SJSA1 (cell line): ENCODE measurements around the gene SPEM1. TPM values are rescaled to one million over a fixed set of nuclear protein-coding genes. Genes with fewer than 3 reads are reported as not detected.

Experiments used
- DNase-seq, 2 experiments: peaks; one replicate each; pipeline ENCODE4 v3.0.0-alpha.2; 2015 to 2020; ENCODE audit warnings: low spot score in 2 of 2, low read depth in 1 of 2
- H3K27ac ChIP-seq: fragments of 250-450 bp; sonication (Bioruptor Pico); 2 replicates; pipeline ENCODE4 v1.5.1; 2020; ENCODE audit warnings: mild to moderate bottlenecking, moderate library complexity
- H3K27me3 ChIP-seq: fragments of 250-450 bp; sonication (Bioruptor Pico); replicated peaks from 2 replicates; pipeline ENCODE4 v1.5.1; 2020; ENCODE audit warnings: mild to moderate bottlenecking, moderate library complexity
- H3K36me3 ChIP-seq: fragments of 250-450 bp; sonication (Bioruptor Pico); 2 replicates; pipeline ENCODE4 v1.5.1; 2020; ENCODE audit warnings: mild to moderate bottlenecking
- H3K4me1 ChIP-seq: fragments of 250-450 bp; sonication (Bioruptor Pico); replicated peaks from 2 replicates; pipeline ENCODE4 v1.6.1; 2021; ENCODE audit warnings: mild to moderate bottlenecking
- H3K4me3 ChIP-seq: fragments of 250-450 bp; sonication (Bioruptor Pico); 2 replicates; pipeline ENCODE4 v1.5.1; 2020; ENCODE audit warnings: mild to moderate bottlenecking
- H3K9me3 ChIP-seq: fragments of 250-450 bp; sonication (Bioruptor Pico); replicated peaks from 2 replicates; pipeline ENCODE4 v1.5.1; 2020; ENCODE audit warnings: mild to moderate bottlenecking
- total RNA-seq: library from RNA; depleted of rRNA; stranded (reverse); fragments of >200 nt; shearing (Covaris generic); gene quantifications from 2 replicates; pipeline ENCODE4 v1.2.3, GENCODE V29; 2014

The SPEM1 gene
- total RNA-seq, 1 experiment from 2014 or later: not detected

DNA sequence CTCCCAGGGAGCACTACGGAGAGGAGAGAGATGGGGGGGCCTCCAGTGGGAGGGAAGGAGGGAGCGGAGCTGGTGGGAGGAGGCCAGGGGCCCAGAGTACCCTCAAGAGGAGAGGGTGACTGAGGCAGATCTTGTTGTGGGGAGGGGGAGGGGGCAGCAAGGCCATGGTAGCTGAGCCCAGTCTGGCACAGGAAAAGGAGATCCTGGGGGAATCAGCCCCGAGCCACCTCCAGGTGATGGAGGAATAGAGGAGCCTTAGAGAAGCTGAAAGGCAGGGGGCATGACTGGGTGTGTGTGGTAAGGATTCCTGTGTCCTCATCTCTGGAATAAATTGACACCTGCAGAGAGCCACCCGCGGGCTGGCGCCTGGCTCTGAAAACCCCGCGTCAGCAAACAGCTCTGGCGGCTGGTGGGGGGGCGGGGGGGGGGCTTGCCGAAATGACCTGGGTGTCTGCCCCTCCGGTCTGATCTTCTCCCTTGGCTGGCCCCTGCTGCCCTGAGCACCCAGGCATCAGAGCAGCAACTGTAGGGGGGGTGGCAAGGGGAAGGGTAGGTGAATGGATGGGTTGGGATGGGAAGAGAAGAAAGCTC is 13.8 kb upstream of the SPEM1 start:
- H3K9me3 ChIP-seq: no peaks in the 10 kb centered on the region
- DNase-seq: no peak
- H3K4me3 ChIP-seq: no peak overlapping the region
- peaks cover 17% of the 10 kb centered on the region for H3K4me1 ChIP-seq
- no peak overlapping the region for H3K27ac ChIP-seq
- no peaks in the 10 kb centered on the region for H3K27me3 ChIP-seq
- H3K36me3 ChIP-seq: no peaks in the 10 kb centered on the region

DNA sequence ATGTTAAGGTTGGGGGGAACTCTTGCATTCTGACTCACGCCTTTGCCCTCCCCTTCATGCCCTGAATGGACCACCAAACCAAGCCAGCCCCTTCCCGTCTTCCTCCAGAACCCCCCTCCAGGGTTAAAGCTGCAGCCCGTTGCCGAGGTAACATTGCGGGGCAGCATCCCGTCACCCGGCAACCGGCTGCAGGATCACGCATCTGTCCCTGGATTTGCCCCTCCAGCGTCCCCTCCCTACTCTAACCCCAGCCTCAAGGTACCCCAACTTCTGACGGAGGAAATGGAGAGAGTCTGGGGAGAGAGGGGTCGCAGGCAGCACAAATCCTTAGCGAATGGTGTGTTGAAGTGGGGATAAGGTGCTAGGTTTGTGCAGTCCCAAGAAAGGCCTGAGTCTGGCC is 13.0 kb upstream of the SPEM1 start:
- Histone ChIP-seq H3K9me3 (no peaks in the 10 kb centered on the region), H3K36me3 (no peaks in the 10 kb centered on the region), H3K27me3 (no peaks in the 10 kb centered on the region), H3K4me1 (peaks cover 17% of the 10 kb centered on the region), H3K27ac (no peak overlapping the region), H3K4me3 (no peak overlapping the region)
- DNase-seq: no peak

DNA sequence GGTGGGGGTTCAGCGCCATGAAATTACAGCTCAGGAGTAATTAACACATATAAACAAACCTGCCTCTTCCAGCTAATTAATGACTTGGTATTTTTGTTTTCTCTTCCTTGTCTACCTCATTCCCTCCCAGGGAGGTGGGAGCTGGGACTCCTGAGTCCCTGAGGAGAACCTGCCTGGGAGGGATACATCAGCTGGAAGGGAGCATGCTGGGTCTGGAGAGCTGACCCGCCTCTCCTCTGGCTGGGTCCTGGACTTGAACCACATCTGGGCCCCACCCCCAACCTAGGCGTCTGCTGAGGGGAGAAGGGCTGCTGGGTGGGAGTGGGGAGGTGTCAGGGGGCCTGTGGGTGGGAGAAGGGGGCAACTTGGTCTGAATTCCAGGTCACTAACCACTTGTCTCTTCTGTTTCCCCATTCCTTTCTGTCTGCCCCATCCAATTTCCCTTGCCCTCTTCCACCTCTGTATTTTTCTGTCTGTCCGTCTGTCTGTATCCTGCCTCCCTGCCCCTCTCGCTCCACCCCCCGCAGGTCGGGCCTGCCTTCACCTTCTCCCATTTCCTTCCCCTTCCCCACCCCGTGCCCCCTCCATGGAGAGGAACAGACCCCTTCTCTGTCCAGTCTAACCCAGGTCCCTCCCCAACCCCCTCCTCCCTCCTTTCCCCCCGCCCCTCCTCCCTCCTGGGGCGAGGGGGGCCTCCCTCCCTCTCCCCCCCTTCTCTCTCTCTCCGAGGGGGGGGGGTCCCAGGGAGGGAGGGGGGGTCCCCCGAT is 12.5 kb upstream of the SPEM1 start, which contains the start of gene NLGN2:
TSS of gene NLGN2 (plus strand) at position 361 of the 767 bp plus-strand sequence. CDS start 411 bp downstream, outside the sequence.
- H3K27ac ChIP-seq: no peak within 1 kb of the TSS
- DNase-seq: no peak
- H3K36me3 ChIP-seq: no peaks in the 10 kb centered on the region
- no peak within 1 kb of the TSS for H3K4me3 ChIP-seq
- H3K27me3 ChIP-seq: no peaks in the 10 kb centered on the region
- H3K9me3 ChIP-seq: no peaks in the 10 kb centered on the region
- peaks cover 17% of the 10 kb centered on the region for H3K4me1 ChIP-seq

DNA sequence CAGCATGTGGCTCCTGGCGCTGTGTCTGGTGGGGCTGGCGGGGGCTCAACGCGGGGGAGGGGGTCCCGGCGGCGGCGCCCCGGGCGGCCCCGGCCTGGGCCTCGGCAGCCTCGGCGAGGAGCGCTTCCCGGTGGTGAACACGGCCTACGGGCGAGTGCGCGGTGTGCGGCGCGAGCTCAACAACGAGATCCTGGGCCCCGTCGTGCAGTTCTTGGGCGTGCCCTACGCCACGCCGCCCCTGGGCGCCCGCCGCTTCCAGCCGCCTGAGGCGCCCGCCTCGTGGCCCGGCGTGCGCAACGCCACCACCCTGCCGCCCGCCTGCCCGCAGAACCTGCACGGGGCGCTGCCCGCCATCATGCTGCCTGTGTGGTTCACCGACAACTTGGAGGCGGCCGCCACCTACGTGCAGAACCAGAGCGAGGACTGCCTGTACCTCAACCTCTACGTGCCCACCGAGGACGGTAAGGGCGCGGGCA is 11.8 kb upstream of the SPEM1 start:
- H3K36me3 ChIP-seq: no peaks in the 10 kb centered on the region
- H3K27ac ChIP-seq: no peak overlapping the region
- H3K9me3 ChIP-seq: no peaks in the 10 kb centered on the region
- H3K4me1 ChIP-seq: peaks cover 10% of the 10 kb centered on the region
- H3K4me3 ChIP-seq: no peak overlapping the region
- DNase-seq: no peak
- H3K27me3 ChIP-seq: no peaks in the 10 kb centered on the region

DNA sequence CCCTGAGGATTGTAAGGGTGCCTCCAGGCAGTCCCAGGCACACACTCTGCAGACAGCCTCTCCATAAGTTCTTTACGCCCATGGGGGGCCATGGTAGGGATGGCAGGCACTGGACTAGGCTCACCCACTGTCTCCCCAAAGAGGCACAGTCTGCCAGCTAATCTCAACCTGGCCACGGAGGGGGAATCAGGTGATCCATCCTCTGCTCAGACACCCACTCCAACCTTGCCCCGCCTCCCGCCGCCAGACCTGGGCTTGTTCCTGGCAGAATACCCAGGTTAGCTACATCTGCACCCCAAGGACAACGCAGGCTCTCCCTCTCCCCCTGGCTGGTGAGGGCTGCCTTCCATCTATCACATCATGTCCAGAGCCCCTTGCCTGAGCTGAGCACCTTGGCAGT is 11.3 kb upstream of the SPEM1 start:
- Histone ChIP-seq H3K36me3 (no peaks in the 10 kb centered on the region), H3K9me3 (no peaks in the 10 kb centered on the region), H3K4me3 (no peak overlapping the region), H3K4me1 (peaks cover 10% of the 10 kb centered on the region), H3K27me3 (no peaks in the 10 kb centered on the region), H3K27ac (no peak overlapping the region)
- no peak for DNase-seq

DNA sequence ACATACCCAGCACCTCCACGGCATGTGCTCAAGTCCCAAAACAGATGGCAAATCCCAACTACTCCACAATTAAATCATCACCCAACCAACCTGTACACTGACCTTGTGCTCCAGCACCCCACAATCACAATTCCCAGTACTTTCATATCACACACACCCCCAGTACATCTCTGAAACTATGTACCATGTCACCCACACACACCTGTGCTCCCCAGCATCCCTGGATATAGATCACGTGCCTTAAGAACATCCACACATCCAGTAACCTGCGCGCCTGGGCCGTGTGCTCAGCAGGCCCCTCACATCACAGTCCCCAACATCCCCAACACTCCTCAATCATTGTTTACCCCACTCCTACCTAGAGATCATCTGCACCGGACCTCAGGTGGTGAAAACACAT is 10.4 kb upstream of the SPEM1 start:
- H3K9me3 ChIP-seq: no peaks in the 10 kb centered on the region
- H3K4me3 ChIP-seq: no peak overlapping the region
- no peak overlapping the region for H3K27ac ChIP-seq
- no peaks in the 10 kb centered on the region for H3K27me3 ChIP-seq
- H3K4me1 ChIP-seq: peaks cover 10% of the 10 kb centered on the region
- DNase-seq: no peak
- no peaks in the 10 kb centered on the region for H3K36me3 ChIP-seq

DNA sequence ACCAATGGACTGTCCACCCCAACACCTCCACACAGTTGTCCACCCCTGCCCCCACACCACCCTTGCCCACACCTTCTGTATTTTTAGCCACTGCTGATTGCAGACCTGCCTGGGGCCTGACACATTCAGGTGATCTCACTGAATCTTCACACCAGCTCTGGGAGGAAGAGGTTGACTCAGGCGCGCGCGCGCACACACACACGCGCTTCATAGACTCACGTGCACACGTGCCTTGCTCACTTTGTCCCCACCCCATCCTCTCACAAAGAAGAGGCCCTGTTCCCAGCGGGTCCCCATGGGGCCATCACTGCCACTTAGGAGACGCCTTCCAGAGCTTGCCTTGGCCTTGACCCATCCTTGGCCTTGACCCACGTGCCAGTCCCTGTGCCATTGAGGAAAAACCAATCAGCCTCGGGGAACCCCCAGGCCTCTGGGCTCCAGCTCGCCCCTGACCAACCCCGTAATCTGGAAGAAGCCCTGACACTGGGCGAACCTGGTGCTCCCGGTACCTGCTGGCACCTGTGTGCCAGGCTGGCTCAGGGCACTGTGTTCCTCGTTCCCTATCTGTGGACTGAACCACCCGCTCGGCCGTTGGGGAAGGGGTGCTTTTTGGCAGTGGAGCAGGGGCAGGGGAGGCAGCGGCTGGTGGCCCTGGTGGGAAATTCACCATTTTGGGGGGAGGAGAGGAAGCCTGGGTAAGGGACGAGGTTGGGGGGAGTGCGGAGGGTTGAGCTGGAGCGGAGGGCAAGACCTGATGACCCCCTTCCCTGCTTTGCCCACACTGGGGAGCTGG is 9.3 kb upstream of the SPEM1 start:
- Histone ChIP-seq H3K4me3 (no peak overlapping the region), H3K4me1 (peaks cover under 1% of the 10 kb centered on the region), H3K9me3 (no peaks in the 10 kb centered on the region)

DNA sequence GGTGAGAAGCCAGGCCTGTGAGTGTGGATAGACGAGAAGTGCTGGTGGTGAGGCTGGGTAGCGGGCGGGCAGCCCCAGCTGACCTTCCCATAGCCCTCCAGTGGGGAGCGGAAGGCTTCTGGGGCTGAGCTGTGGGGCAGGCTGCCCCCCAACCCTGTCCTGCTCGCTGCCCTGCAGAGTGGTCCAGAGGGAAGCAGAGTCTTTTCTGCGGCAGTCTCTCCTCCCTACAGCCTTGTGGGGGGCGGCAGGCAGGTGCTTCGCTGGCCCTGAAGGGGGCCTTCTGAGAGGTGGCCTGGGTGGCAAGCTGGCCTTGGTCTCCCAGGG is 8.7 kb upstream of the SPEM1 start:
- no peak for DNase-seq
- Histone ChIP-seq H3K9me3 (no peaks in the 10 kb centered on the region), H3K36me3 (no peaks in the 10 kb centered on the region), H3K27ac (no peak overlapping the region), H3K4me1 (no peaks in the 10 kb centered on the region), H3K27me3 (no peaks in the 10 kb centered on the region), H3K4me3 (no peak overlapping the region)

More for the DNA sequence above, 9.3 kb upstream of the SPEM1 start:
- Histone ChIP-seq H3K36me3 (no peaks in the 10 kb centered on the region), H3K27ac (no peak overlapping the region), H3K27me3 (no peaks in the 10 kb centered on the region)
- no peak for DNase-seq

DNA sequence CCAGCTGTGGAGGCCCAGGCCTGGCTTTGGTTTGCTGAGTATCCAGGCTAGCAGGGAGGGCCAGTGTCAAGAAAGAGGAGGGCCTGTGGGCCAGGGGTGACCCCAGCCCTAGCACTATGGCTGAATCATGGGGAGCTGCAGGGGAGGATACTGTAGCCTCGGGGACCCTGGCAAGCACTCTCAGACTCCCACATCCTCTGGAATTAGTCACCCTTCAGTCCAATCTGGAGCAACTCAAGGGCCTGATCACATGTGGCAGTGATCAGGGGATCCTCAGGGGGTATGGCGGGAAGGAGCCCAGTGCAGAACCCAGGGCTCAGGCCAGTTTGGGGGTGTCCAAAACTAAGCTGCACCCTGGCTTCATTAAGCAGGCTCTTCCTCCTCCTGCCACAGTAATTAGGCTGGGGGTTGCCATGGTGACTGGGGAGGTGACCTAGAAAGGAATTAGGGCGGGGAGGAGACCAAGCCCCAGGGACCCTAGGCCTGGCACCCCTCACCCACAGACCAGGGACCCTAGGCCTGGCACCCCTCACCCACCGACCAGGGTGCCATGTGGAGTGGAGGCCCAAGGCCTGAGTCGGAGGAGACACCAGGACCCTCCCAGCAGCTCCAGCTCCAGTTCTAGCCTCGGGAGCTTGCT is 6.7 kb upstream of the SPEM1 start:
- DNase-seq: no peak
- Histone ChIP-seq H3K4me3 (no peak overlapping the region), H3K27ac (no peak overlapping the region), H3K27me3 (no peaks in the 10 kb centered on the region), H3K36me3 (no peaks in the 10 kb centered on the region), H3K4me1 (no peaks in the 10 kb centered on the region), H3K9me3 (no peaks in the 10 kb centered on the region)

DNA sequence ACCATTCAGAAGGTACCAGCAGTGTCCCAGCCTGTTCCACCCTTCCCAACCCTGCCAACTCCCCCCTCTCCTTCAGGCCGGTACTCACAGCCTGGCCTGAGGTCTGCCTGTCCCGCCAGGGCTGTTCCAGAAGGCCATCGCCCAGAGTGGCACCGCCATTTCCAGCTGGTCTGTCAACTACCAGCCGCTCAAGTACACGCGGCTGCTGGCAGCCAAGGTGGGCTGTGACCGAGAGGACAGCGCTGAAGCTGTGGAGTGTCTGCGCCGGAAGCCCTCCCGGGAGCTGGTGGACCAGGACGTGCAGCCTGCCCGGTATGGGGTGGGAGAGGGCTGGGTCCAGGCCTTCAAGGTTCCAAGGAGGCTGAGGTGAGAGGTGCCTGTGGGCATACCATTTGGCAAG is 5.3 kb upstream of the SPEM1 start:
- no peak overlapping the region for H3K4me3 ChIP-seq
- no peak for DNase-seq
- no peak overlapping the region for H3K27ac ChIP-seq
- no peaks in the 10 kb centered on the region for H3K36me3 ChIP-seq
- H3K27me3 ChIP-seq: no peaks in the 10 kb centered on the region
- H3K4me1 ChIP-seq: no peaks in the 10 kb centered on the region
- no peaks in the 10 kb centered on the region for H3K9me3 ChIP-seq

DNA sequence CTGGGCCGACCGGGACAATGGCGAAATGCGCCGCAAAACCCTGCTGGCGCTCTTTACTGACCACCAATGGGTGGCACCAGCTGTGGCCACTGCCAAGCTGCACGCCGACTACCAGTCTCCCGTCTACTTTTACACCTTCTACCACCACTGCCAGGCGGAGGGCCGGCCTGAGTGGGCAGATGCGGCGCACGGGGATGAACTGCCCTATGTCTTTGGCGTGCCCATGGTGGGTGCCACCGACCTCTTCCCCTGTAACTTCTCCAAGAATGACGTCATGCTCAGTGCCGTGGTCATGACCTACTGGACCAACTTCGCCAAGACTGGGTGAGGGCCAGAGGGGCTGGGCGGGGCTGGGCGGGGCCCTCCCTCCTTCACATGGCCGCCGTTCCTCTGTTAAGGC is 4.3 kb upstream of the SPEM1 start:
- Histone ChIP-seq H3K4me3 (no peak overlapping the region), H3K27ac (no peak overlapping the region), H3K36me3 (no peaks in the 10 kb centered on the region), H3K4me1 (no peaks in the 10 kb centered on the region), H3K9me3 (no peaks in the 10 kb centered on the region), H3K27me3 (no peaks in the 10 kb centered on the region)
- DNase-seq: no peak

DNA sequence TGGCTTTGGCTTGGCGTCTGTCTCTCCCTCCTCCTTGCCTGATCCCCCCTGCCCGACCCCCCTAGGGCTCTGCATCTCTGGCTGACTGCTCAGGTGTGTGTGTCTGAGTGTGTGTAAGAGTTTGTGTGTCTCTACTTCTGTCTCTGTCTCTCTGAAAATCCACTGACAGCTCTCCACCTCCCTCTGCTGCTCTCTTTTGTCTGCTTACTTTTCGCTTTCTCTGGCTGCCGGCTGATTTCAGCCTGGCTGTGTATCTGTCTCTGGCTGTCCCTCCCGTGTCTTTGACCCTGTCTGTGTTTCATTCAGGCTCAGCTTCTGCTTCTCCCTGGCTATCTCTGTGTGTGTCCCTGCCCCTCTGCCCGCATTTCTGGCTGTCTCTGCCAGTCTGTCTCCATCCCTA is 3.8 kb upstream of the SPEM1 start:
- H3K4me1 ChIP-seq: no peaks in the 10 kb centered on the region
- no peak overlapping the region for H3K27ac ChIP-seq
- H3K36me3 ChIP-seq: no peaks in the 10 kb centered on the region
- no peaks in the 10 kb centered on the region for H3K27me3 ChIP-seq
- no peak overlapping the region for H3K4me3 ChIP-seq
- DNase-seq: no peak
- H3K9me3 ChIP-seq: no peaks in the 10 kb centered on the region

DNA sequence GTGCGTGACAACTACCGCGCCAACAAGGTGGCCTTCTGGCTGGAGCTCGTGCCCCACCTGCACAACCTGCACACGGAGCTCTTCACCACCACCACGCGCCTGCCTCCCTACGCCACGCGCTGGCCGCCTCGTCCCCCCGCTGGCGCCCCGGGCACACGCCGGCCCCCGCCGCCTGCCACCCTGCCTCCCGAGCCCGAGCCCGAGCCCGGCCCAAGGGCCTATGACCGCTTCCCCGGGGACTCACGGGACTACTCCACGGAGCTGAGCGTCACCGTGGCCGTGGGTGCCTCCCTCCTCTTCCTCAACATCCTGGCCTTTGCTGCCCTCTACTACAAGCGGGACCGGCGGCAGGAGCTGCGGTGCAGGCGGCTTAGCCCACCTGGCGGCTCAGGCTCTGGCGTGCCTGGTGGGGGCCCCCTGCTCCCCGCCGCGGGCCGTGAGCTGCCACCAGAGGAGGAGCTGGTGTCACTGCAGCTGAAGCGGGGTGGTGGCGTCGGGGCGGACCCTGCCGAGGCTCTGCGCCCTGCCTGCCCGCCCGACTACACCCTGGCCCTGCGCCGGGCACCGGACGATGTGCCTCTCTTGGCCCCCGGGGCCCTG is 3.0 kb upstream of the SPEM1 start:
- no peaks in the 10 kb centered on the region for H3K9me3 ChIP-seq
- no peak overlapping the region for H3K4me3 ChIP-seq
- H3K36me3 ChIP-seq: no peaks in the 10 kb centered on the region
- no peak overlapping the region for H3K27ac ChIP-seq
- no peaks in the 10 kb centered on the region for H3K4me1 ChIP-seq
- H3K27me3 ChIP-seq: no peaks in the 10 kb centered on the region
- no peak for DNase-seq
